WTC11 (cell line): Measurements from ENCODE around the gene MEIS1. TPM values are rescaled to one million over a fixed set of nuclear protein-coding genes. Genes with fewer than 3 reads are reported as not detected.

ENCODE experiments used
- ATAC-seq: fragments of 200-7000 bp; cut with Tn5 transposase; 2 replicates; pipeline ENCODE4 v1.10.0; 2021; ENCODE audit warnings: mild to moderate bottlenecking, moderate library complexity
- CTCF ChIA-PET: fragments of 300-600 bp; sonication (Branson Sonifier 250); formaldehyde crosslinking; loops from one replicate; lab custom pipeline; 2021; ENCODE audit warnings: antibody characterized with exemption; lab: Charles Lee
- POLR2A ChIA-PET: fragments of 350-600 bp; sonication (Branson Sonifier 250); formaldehyde crosslinking; loops from one replicate; lab custom pipeline; 2021; ENCODE audit warnings: antibody characterized with exemption; lab: Charles Lee
- DNase-seq: peaks from one replicate; pipeline ENCODE4 v3.0.0; 2021; ENCODE audit warnings: low spot score
- H3K27ac Mint-ChIP-seq: 2 replicates; pipeline ENCODE4 v1.8.0; 2021; ENCODE audit warnings: mixed read lengths
- H3K27me3 Mint-ChIP-seq: 2 replicates; pipeline ENCODE4 v1.8.0; 2021; ENCODE audit warnings: low read depth, mild to moderate bottlenecking, moderate library complexity, mixed read lengths
- H3K36me3 Mint-ChIP-seq: 2 replicates; pipeline ENCODE4 v1.8.0; 2021; ENCODE audit warnings: mixed read lengths
- H3K4me1 Mint-ChIP-seq: 2 replicates; pipeline ENCODE4 v1.8.0; 2022; ENCODE audit warnings: mixed read lengths
- H3K4me3 Mint-ChIP-seq: 2 replicates; pipeline ENCODE4 v1.8.0; 2021; ENCODE audit warnings: mild to moderate bottlenecking, moderate library complexity, mixed read lengths
- H3K9me3 Mint-ChIP-seq: 2 replicates; pipeline ENCODE4 v1.8.0; 2021; ENCODE audit warnings: mixed read lengths
- ATF1 ChIP-seq: sonication (generic); formaldehyde crosslinking; IDR thresholded peaks from 2 replicates; pipeline ENCODE4 v1.8.1; 2023; ENCODE audit warnings: mild to moderate bottlenecking, moderate library complexity, missing genetic modification reagents
- ATF2 ChIP-seq: sonication (generic); formaldehyde crosslinking; IDR thresholded peaks from 2 replicates; pipeline ENCODE4 v1.8.1; 2022; ENCODE audit warnings: low read depth, missing genetic modification reagents, borderline replicate concordance
- CTCF ChIP-seq: fragments of 200-600 bp; IDR thresholded peaks from 2 replicates; pipeline ENCODE4 v1.8.0; 2022; ENCODE audit warnings: antibody characterized with exemption
- FOXP1 ChIP-seq: sonication (generic); formaldehyde crosslinking; IDR thresholded peaks from 2 replicates; pipeline ENCODE4 v1.8.0; 2022; ENCODE audit warnings: missing genetic modification reagents, mild to moderate bottlenecking, moderate library complexity, borderline replicate concordance
- GTF2I ChIP-seq: fragments of 250-450 bp; sonication (Bioruptor Pico); conservative IDR thresholded peaks from 2 replicates; pipeline ENCODE4 v1.4.0; 2021; ENCODE audit warnings: mild to moderate bottlenecking
- NFE2L1 ChIP-seq: sonication (generic); formaldehyde crosslinking; IDR thresholded peaks from 2 replicates; pipeline ENCODE4 v1.8.1; 2023; ENCODE audit warnings: missing genetic modification reagents
- OVOL2 ChIP-seq: fragments of 250-450 bp; sonication (Bioruptor Pico); IDR thresholded peaks from 2 replicates; pipeline ENCODE4 v1.9.0; 2021; ENCODE audit warnings: mild to moderate bottlenecking, borderline replicate concordance
- SMAD4 ChIP-seq: sonication (generic); formaldehyde crosslinking; IDR thresholded peaks from 2 replicates; pipeline ENCODE4 v1.8.0; 2022; ENCODE audit warnings: mild to moderate bottlenecking, missing genetic modification reagents
- SP1 ChIP-seq: sonication (generic); formaldehyde crosslinking; conservative IDR thresholded peaks from 2 replicates; pipeline ENCODE4 v1.8.1; 2022; ENCODE audit warnings: missing genetic modification reagents
- TEAD1 ChIP-seq: sonication (generic); formaldehyde crosslinking; IDR thresholded peaks from 2 replicates; pipeline ENCODE4 v1.8.0; 2022; ENCODE audit warnings: mild to moderate bottlenecking, missing genetic modification reagents
- ZNF138 ChIP-seq: sonication (generic); formaldehyde crosslinking; conservative IDR thresholded peaks from 2 replicates; pipeline ENCODE4 v1.8.1; 2022; ENCODE audit warnings: mild to moderate bottlenecking, moderate library complexity, missing genetic modification reagents
- ZNF219 ChIP-seq: sonication (generic); formaldehyde crosslinking; IDR thresholded peaks from 2 replicates; pipeline ENCODE4 v1.8.0; 2023; ENCODE audit warnings: missing genetic modification reagents, mild to moderate bottlenecking, borderline replicate concordance
- ZNF232 ChIP-seq: sonication (generic); formaldehyde crosslinking; IDR thresholded peaks from 2 replicates; pipeline ENCODE4 v1.8.0; 2022; ENCODE audit warnings: mild to moderate bottlenecking, missing genetic modification reagents
- total RNA-seq: library from RNA; stranded (reverse); gene quantifications from 3 replicates; pipeline ENCODE4 v1.2.3, GENCODE V29; 2021

The MEIS1 gene
- total RNA-seq, 1 experiment from 2014 or later: 0.48 TPM

DNA sequence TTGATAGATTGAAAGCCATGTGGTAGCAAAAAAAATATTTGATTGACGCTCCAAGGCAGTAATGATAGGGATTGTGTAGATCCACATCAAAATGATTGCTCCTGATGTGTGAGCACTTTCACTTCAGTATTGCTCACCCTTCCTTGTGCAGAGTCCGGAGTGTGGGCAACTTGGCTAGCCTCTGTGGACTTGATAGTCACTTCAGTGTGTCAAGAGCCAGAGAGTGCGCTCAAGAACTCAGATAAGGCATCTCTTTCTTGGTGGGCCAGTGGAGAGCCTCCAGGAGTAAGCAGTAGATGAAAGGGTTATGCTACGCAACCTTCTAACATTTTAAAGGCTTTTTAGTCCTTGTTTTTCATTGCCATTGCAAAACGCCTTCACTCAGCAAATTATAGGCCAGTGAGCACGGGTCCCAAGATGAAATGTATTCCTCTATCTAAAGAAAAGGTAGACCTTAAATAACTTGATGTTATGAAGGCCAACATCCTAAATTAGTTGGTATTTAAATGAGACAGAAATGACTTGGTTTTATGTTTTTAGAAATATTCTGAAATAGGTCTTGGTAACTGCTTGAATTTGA, 84.4 kb downstream of the MEIS1 start:
- Mint-ChIP-seq H3K36me3 (no peaks in the 10 kb centered on the region), H3K27me3 (no peaks in the 10 kb centered on the region), H3K4me1 (peaks cover 24% of the 10 kb centered on the region), H3K4me3 (no peak overlapping the region), H3K9me3 (no peaks in the 10 kb centered on the region), H3K27ac (no peak overlapping the region)
- ATAC-seq: no peak
- TF ChIP-seq ATF2 (CRISPR knock-in tag) (no peak), OVOL2 (CRISPR knock-in tag) (no peak), SP1 (CRISPR knock-in tag) (no peak)
- DNase-seq: no peak
- ChIA-PET CTCF (no interaction called here), POLR2A (no interaction called here)

DNA sequence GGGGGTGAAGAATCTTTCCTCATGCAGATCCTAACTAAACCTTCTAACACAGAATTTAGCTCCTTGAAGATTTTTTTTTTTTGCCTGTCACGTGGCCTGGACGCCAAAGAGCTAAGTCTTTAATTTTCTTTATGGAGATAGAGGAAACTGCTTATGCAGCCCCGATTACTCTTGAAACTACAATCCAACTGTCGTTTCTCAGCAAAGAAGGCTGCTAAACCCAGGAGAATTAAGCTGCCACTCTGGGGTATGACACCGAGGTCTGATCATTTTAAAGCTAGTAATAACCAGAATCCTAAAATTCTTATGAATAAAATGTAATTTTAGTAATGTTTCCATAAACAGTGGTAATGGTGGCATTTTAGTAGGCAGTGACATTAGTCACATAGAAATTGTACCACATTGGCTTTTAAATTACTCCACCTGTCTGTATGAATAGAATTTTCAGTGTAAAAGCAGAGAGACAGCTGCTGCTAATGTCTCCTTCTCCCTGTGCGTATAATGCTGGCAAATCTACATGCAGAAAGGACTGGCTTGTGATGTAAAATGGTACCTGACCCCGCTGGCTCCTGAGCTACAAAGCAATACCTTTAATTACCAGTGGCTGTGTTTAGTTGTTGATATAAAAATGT, 86.5 kb downstream of the MEIS1 start:
- no peaks in the 10 kb centered on the region for H3K36me3 Mint-ChIP-seq
- no peaks in the 10 kb centered on the region for H3K27me3 Mint-ChIP-seq
- H3K9me3 Mint-ChIP-seq: no peaks in the 10 kb centered on the region
- ChIA-PET POLR2A (interaction anchor here (0.6 to 0.7 kb wide), 2 partner anchors 11 to 15 kb away, joined by 3 read pairs; no protein-coding TSS in a partner anchor), CTCF (no interaction called here)
- peaks cover 28% of the 10 kb centered on the region for H3K4me1 Mint-ChIP-seq
- H3K27ac Mint-ChIP-seq: no peak overlapping the region
- H3K4me3 Mint-ChIP-seq: no peak overlapping the region
- DNase-seq (no peak), ATAC-seq (peak; percentile 47; the same call in 1 of the 2 replicates)
- TF ChIP-seq CTCF (no peak), ZNF219 (CRISPR knock-in tag) (no peak)

DNA sequence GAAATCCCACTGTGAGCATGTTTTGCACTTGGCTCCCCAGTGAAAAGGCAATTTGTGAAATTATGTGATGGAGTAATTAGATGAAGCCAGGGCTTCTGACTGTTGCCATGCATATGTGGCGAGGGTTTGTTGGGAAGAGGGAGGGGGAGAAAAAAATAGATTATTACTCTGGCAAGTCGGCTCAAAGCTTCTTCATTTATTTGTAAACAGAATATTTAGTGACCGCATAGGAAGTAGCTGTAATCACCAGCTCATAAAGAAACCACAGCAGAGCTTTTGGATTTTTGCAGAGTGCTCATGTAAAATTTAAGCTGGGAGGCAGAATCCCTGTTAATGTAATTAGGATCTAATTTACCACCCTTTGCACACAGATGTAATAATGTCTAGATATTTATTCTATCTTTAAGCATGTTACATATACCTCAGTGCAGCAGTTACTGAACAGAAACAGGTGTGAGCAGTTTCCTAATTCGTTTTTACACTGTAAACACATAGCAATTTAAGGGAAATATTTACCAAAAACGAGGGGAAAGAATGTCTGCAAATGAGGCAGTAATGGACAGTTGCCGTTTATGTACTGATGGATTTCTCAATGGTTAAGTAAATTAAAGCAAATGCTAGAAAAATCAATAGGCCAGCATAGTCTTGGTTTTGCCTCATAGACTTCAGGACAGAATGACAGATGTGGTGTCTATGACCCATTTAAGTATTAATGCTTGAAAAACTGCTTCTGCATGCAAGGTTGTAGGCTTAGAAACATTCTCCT, 87.9 kb downstream of the MEIS1 start:
- Mint-ChIP-seq H3K27ac (no peak overlapping the region), H3K36me3 (no peaks in the 10 kb centered on the region), H3K9me3 (no peaks in the 10 kb centered on the region), H3K4me1 (peaks cover 27% of the 10 kb centered on the region), H3K27me3 (no peaks in the 10 kb centered on the region), H3K4me3 (no peak overlapping the region)
- TF ChIP-seq SMAD4 (no peak), ZNF232 (CRISPR knock-in tag) (no peak)
- no peak for DNase-seq
- no peak for ATAC-seq
- ChIA-PET POLR2A (no interaction called here), CTCF (no interaction called here)

- POLR2A ChIA-PET: no interaction called here
- H3K36me3 Mint-ChIP-seq: no peaks in the 10 kb centered on the region
- H3K27me3 Mint-ChIP-seq: no peaks in the 10 kb centered on the region
- ATAC-seq (no peak), DNase-seq (no peak)
- no peak overlapping the region for H3K4me3 Mint-ChIP-seq
- H3K4me1 Mint-ChIP-seq: peaks cover 27% of the 10 kb centered on the region
- no peaks in the 10 kb centered on the region for H3K9me3 Mint-ChIP-seq
- no peak for TF ChIP-seq ZNF138 (CRISPR knock-in tag)
- no peak for TF ChIP-seq ATF2 (CRISPR knock-in tag)
- no peak for TF ChIP-seq NFE2L1 (CRISPR knock-in tag)
- TF ChIP-seq ATF1: no peak
- no peak for TF ChIP-seq GTF2I (CRISPR knock-in tag)
- TF ChIP-seq TEAD1 (CRISPR knock-in tag): no peak
- no peak for TF ChIP-seq FOXP1 (CRISPR knock-in tag)
- CTCF ChIA-PET: no interaction called here
- H3K27ac Mint-ChIP-seq: no peak overlapping the region
Observed at GRCh38 chr2:66523377-66523969, 88.5 kb downstream of the MEIS1 start.
